GM18526 (cell line): ENCODE measurements around the gene TNN.

Experiments
- POLR2A ChIP-seq: IDR thresholded peaks from 3 replicates; pipeline ENCODE4 v1.6.1; 2011; ENCODE audit not compliant: insufficient read length; ENCODE audit errors: extremely low read depth

The TNN gene

DNA sequence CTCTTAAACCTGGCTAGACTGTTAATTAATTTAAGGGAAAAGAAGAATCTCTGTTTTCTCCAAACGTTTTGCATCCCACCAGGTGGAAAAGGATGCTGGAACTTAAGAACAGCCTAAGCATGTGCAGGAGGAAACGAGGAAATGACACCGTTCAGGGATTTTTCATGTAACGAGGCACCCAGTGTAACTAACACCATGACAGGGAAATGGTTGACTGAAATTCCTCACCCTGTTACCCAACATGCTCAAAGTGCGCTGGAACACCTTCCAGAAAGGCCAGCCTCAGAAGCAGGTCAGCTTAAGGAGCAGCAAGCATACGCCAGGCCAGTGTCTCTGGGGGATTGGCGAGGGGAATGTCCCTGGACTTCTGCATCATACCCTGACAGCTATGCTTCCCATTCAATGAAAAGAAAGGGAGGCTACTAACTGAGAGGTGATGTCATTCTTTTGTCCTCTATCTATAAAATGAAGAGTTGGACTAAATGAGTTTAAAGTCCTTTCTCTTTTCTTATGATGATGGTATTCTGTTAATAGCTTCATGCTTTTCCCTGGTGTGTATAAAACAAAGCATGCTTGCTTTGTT is 21.6 kb downstream of the TNN start:
- TF ChIP-seq POLR2A, result no peak

DNA sequence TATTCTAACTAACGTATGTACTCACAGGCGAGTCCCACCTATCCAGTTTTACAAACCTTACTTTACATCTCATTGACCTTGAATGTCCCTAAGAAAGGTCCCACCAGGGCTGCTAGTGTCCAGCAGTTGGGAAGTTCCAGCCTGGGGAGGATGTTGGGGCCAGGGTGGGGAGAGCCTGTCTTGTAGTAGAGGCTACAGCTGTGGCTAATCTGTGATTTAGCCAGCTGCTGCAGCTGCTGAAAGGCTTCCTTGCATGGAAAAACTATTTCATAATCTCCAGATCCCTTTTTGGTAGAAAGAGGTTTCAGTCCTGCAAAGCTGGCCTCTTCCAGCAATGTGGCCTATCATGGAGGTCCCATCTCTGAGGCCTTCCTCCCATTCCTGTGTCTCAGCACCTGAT is 23.1 kb downstream of the TNN start:
- no peak for TF ChIP-seq POLR2A

DNA sequence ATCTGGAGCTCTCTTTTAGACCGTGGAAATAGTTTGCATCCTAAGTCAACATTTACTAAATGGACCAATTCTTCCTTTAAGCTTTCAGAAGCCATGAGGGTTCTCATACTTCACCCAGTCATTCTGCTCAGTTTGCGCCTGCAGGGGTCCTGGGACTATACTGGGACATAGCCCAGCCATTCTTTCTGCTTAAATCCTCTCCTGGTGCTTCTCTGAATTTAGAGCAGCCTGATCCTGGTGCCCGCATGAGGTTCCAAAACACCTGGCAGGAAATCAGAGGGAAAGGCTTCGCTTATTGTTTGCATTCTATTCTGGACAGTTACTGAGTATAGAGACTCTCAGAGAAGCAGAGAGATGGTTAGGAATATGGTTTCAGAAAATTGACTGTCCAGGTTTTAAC is 27.0 kb downstream of the TNN start:
- TF ChIP-seq POLR2A, result no peak

DNA sequence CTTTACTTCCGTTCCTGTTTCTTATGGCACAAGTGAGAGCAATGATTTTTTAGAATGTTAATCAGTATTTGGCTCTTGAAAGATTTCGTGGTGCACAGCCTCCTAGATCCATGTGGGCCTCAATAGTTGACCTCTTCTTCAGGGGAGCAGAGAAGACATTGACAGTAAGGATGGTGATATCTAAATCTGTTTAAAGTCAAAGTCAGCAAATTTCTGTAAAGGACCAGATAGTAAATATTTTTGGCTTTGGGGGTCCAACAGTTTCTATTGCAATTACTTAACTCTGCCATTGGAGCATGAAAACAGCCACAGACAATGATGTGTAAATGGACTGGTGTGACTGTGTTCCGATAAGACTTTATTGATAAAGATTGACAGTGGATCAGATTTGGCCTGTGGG is 27.4 kb downstream of the TNN start:
- no peak for TF ChIP-seq POLR2A

DNA sequence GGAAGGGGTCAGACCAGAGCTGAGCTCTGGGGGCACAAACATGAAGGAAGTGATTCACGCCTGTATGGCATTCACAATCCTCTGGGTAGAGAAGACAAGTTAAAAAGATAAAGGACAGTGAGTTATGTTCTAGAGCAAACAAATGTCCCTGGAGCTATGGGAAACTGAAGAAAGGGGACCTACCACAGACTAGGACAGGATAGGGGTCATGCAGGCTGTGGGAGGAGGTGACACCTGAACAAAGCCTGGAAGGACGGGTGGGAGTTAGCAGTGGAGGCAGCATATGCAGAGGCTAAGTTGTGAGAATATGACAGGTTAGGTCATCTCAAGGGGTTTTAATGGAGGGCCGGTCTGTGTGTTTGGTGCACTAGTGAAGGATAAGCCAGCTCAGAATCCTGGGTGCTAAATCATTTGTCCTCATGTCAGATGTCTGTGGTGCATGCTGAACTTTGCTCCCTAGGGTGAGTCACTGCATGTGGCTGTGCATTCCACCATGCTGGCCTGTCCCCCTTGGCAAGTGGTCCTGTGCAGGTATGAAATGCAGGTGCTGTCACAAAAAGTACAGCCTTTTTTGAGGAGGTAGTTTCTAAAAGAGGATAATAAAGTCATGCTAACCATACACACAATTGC is 28.5 kb downstream of the TNN start:
- TF ChIP-seq POLR2A, result no peak

DNA sequence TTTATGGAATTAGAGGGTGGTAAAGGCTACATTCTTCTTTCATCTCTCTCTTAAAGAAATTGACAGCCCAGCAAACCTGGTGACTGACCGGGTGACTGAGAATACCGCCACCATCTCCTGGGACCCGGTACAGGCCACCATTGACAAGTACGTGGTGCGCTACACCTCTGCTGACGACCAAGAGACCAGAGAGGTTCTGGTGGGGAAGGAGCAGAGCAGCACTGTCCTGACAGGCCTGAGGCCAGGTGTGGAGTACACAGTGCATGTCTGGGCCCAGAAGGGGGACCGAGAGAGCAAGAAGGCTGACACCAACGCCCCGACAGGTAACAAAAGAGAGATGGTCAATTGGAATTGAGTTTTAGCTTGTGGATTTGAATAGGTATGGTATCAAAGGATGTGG is 29.7 kb downstream of the TNN start:
- TF ChIP-seq POLR2A, result no peak

DNA sequence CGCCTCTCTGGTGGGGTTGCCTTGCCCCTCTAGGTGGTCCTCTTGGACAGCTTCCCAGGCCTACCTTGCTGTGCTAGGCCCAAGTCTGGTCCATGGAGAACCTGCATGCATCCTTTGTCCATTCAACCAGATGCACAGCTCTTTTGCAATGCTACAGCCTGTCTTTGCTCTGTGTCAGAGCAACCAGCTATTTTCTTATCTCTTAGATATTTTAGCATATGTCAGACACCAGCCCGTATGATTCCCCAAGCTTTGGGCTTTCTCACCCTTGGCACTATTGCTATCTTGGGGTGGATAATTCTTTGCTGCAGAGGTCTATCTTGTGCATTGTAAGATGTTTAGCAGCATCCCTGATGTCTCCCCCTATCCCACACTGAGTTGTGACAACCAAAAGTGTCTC is 32.3 kb downstream of the TNN start:
- no peak for TF ChIP-seq POLR2A

DNA sequence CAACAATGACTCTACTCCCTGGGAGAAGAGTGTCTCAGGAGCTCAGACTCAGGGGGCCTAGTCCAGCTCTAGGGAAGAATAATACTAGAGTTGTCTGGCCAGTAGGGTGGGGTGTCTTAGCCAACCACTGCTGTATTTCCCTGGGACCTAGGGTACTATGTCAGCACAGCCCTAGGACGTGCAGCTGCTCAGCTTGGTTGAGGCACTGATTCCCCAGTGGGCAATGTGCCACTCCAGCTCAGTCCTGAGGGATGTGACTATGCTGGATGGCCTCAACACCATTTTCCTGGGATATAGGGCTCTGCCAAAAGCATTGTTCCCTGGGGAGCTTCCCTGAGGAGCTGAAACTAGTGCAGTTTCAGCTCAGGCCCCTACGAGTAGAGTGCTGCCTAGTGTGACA is 47.4 kb downstream of the TNN start:
- no peak for TF ChIP-seq POLR2A

DNA sequence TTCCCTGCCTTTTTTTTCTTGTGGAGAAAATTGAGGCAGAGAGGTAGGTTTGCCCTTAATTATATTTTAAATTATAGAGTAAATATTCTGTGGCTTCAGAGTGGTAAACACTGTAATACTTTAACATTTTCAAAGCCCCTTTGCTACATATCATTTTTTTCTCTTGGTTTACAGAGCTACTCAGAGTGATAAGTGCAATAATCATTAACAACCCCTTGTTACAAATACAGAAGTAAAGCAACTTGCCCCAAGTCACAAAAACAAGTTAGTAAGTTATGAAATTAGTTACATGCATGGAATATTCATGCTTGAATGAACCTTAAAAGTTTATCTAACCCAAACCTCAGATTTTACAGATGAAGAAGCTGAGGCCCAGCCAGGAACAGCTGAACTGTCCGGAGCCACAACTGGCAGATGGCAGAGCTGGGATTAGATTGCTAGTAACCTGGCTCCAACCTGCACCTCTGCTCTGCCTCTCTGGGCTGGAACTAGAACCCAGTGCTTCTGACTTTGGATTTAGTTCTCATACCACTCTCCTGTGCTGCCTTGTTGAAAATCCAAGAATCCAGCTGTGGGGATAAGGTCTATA is 48.7 kb downstream of the TNN start:
- TF ChIP-seq POLR2A, result no peak

DNA sequence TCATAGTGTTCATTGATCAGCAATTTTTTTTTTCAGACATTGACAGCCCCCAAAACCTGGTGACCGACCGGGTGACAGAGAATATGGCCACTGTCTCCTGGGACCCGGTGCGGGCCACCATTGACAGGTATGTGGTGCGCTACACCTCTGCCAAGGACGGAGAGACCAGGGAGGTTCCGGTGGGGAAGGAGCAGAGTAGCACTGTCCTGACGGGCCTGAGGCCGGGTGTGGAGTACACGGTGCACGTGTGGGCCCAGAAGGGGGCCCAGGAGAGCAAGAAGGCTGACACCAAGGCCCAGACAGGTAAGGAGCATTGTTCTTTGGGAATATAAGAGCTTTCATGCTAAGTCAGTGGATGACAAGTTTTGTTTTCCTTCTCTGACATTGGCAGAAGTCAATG is 49.3 kb downstream of the TNN start:
- TF ChIP-seq POLR2A, result no peak

DNA sequence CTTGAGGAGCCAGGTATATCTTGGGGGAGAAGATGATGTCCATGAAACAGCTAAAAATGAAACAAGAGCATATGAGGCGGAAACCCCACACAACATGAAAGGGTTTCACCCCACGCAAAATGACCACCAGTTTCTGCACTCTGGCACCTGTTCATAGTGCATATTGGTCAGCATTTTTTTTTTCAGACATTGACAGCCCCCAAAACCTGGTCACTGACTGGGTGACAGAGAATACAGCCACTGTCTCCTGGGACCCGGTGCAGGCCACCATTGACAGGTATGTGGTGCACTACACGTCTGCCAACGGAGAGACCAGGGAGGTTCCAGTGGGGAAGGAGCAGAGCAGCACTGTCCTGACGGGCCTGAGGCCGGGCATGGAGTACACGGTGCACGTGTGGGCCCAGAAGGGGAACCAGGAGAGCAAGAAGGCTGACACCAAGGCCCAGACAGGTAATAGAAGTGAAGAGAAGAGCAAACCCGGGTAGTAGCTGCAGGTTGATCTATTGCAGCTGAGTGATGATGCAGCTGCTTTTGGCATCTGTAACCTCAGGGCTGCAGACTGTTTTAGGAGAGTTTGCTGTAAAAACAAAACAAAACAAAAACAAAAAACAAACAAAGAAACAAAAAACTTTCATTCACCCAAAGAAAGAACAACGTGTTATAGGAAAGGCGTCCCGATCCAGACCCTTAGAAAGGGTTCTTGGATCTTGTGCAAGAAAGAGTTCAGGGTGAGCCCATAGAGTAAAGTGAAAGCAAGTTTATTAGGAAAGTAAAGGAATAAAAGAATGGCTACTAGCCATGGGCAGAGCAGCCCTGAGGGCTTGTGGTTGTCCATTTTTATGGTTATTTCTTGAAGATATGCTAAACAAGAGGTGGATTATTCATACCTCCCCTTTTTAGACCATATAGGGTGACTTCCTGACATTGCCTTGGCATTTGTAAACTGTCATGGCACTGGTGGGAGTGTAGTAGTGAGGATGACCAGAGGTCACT is 51.0 kb downstream of the TNN start:
- no peak for TF ChIP-seq POLR2A

DNA sequence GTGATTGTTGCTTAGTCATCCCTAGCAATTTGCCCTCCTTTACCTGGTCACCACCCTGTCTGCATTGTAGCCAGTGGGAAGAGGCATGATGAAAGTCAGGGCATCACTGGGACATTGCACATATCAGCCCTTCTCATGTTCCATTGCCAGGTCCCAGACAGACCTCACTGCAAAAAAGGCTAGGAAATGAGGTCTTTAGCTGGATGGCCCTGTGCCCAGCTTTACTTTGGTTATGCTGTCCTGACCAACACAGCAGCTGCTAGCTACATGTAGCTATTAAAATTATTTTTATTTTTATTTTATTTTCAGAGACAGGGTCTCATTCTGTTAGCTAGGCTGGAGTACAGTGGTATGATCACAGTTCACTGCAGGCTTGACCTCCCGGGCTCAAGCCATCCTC is 52.9 kb downstream of the TNN start:
- TF ChIP-seq POLR2A, result no peak

DNA sequence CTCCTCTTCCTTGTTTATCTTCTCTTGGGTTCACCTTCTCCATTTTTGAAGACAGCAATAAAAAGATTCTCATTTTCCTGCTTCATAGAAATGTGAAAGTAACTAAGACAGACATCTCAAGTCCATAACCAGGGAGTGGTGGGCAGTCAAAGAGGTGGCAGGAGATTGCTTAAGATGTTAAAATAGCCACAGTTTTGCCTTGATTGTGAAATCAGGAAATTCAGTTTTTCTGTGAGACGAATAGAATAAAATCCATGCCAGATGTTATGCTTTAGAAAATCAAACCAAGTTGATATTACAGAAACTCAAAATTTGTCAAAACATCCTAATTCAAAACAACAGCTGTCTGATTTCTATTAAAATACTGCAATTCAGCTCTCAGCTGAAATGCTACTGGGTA is 57.2 kb downstream of the TNN start:
- TF ChIP-seq POLR2A, result no peak

DNA sequence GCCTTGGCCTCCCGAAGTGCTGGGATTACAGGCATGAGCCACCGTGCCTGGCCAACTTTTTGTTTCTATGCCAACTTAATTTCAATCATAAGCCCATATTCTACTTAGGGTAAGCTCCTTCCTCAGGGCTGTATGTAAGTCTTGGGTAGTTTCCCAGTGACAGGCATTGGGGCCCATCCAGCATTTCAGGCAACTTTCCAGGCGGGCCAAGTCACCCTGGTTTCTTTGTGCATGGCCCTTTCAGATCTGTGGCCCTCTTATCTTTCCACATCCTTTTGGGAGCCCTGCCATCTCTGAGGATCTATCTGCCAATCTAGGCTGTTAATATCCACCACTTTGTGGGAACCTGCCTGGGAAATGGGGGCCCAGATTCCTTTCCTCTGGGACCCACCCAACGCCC is 58.7 kb downstream of the TNN start:
- TF ChIP-seq POLR2A, result no peak

DNA sequence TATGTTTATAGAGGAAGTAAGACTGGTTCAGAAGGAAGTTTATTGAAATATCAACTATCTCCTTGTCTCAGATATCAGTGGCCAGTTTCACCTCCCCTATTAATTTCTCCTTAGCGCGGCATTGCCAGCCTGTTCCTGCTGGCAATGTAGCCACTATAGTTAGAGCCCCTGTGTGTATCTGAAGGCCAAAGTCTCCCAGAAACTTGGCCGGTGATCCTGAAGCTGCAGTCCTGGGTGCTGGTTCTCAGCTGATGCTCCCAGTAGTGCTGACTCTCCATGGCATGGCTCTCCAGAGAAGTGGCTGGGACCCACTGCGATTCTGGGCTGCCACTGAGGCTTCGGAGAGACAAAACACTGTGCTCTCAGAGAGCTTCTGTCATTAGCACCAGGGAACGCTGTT is 59.9 kb downstream of the TNN start:
- no peak for TF ChIP-seq POLR2A

DNA sequence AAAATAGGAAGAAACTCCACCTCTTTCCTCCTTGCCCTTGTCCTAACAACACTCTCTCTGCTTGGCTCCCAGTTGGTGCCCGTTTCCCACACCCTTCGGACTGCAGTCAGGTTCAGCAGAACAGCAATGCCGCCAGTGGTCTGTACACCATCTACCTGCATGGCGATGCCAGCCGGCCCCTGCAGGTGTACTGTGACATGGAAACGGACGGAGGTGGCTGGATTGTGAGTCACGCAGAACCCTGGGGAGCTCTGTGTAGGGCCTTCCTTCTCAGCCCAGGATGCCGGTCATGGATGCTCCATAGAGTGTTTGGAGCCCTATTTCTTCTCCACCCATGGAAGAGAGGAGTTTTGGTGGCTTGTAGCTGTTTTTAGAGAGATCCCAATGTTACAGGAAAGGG is 60.9 kb downstream of the TNN start:
- no peak for TF ChIP-seq POLR2A
